Keratinocyte (primary cell): ENCODE measurements around the gene NUP214.

Experiments
- EZH2 ChIP-seq: IDR thresholded peaks from one replicate; pipeline ENCODE4 v1.6.1; 2012; ENCODE audit warnings: inconsistent platforms, mild to moderate bottlenecking, low read length, moderate library complexity
- TF ChIP-seq, protein P1 (sequence below), 3 experiments: IDR thresholded peaks in 1 of 3; conservative IDR thresholded peaks in 1 of 3; optimal IDR thresholded peaks in 1 of 3; 2 replicates in 2 of 3; 3 replicates in 1 of 3; pipeline versions ENCODE3 to v1.5.1; 2011; ENCODE audit warnings: low read length in 3 of 3, mild to moderate bottlenecking in 3 of 3, moderate library complexity in 2 of 3, control low read depth in 1 of 3, inconsistent platforms in 1 of 3; ENCODE audit not compliant: insufficient read depth in 2 of 3; ENCODE audit errors: extremely low read depth in 1 of 3

DNA sequence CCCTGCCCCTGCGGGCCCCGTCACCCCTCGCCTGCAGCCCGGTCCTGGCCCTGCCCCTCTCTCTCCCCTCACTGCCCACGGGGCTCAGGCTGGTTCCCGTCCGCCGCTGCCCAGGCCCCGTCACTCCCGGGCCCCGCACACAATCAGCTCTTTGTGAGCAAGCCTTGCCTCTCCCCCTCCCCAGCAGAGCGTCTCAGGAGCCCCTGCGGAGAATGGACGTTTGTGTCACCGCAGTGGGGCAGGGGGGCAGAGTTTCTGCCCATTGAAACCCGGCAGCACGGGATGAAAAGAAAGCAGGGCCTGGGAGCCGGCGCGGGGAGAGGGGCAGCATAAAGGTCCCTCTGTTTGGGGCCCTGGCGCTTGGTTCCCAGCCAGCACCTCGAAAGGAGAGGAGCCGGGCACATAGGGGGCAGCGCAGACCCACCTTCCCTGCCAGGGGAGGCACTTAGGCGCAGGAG is 13.5 kb upstream of the NUP214 start:
- TF ChIP-seq, protein P1, sequence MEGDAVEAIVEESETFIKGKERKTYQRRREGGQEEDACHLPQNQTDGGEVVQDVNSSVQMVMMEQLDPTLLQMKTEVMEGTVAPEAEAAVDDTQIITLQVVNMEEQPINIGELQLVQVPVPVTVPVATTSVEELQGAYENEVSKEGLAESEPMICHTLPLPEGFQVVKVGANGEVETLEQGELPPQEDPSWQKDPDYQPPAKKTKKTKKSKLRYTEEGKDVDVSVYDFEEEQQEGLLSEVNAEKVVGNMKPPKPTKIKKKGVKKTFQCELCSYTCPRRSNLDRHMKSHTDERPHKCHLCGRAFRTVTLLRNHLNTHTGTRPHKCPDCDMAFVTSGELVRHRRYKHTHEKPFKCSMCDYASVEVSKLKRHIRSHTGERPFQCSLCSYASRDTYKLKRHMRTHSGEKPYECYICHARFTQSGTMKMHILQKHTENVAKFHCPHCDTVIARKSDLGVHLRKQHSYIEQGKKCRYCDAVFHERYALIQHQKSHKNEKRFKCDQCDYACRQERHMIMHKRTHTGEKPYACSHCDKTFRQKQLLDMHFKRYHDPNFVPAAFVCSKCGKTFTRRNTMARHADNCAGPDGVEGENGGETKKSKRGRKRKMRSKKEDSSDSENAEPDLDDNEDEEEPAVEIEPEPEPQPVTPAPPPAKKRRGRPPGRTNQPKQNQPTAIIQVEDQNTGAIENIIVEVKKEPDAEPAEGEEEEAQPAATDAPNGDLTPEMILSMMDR (optimal IDR thresholded peaks at IDR 0.05 in 1 of 3, IDR thresholded peaks at IDR 0.05 in 1 of 3, conservative IDR thresholded peaks at IDR 0.05 in 1 of 3; ENCODE audit: extremely low read depth in 1 of 3, insufficient read depth in 2 of 3, low read length in 3 of 3): no peak
- no peak for TF ChIP-seq EZH2
